ENCODE data around the gene RESF1. TPM values are rescaled to one million over a fixed set of nuclear protein-coding genes. Genes with fewer than 3 reads are reported as not detected.
A peak's percentile ranks its signal among the peaks of the same experiment; 100 is the strongest.
"Not testable (repeated sequence)": the region's sequence is repeated elsewhere in the genome, so short reads cannot be mapped to it uniquely, and the experiment has no call there.

Gene RESF1, protein sequence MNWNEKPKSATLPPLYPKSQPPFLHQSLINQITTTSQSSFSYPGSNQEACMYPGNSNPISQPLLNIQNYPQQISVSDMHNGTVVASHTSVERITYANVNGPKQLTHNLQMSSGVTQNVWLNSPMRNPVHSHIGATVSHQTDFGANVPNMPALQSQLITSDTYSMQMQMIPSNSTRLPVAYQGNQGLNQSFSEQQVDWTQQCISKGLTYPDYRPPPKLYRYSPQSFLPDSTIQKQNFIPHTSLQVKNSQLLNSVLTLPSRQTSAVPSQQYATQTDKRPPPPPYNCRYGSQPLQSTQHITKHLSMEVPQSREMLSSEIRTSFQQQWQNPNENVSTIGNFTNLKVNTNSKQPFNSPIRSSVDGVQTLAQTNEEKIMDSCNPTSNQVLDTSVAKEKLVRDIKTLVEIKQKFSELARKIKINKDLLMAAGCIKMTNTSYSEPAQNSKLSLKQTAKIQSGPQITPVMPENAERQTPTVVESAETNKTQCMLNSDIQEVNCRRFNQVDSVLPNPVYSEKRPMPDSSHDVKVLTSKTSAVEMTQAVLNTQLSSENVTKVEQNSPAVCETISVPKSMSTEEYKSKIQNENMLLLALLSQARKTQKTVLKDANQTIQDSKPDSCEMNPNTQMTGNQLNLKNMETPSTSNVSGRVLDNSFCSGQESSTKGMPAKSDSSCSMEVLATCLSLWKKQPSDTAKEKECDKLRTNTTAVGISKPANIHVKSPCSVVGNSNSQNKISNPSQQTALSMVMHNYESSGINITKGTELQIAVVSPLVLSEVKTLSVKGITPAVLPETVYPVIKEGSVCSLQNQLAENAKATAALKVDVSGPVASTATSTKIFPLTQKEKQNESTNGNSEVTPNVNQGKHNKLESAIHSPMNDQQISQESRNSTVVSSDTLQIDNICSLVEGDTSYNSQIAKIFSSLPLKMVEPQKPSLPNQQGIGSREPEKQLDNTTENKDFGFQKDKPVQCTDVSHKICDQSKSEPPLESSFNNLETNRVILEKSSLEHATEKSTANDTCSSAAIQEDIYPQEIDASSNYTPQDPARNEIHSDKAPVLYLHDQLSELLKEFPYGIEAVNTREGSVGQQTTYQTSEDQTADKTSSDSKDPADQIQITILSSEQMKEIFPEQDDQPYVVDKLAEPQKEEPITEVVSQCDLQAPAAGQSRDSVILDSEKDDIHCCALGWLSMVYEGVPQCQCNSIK (N-terminal part only)
- 16.3 and 21.0 TPM in 2 replicates for total RNA-seq (2014; rRNA removed; shearing (Covaris generic))

DNA sequence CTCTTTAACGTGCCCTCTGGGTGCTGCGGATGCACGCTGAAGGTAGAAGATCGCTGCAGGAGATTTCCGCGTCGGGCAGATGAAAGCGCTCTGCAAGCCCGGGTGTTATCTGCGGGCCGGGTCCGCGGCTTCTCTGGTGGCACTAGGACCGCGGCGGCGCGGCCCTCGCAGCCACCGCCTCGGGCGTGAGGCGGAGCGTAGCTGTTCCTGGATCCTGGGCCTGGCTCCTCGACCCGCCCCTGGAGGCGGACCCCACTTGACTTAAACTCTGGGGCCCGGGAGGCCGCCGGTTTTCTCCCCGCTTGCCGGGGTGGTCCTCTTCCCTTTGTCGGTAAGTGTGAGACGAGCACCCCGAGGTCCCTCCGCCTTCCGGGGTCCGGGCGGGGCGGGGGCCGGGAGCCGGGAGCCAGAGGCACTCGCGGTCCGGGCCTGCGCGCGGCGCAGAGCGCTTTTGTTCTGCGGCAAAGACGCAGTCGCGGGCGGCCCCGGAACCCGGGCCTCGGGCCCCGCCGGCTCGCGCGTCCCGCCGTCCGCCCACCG, at the start of gene RESF1:
Gene RESF1 (plus strand): TSS at position 255 of the 540 bp plus-strand sequence. CDS start 21,541 bp downstream, outside the sequence.
- peaks cover 12% of the 10 kb centered on the region for H3K4me1 ChIP-seq (replicated peaks)
- H3K27ac ChIP-seq, result peak within 1 kb of the TSS; percentile 35
- peaks cover 25% of the 10 kb centered on the region for H3K36me3 ChIP-seq
- H3K4me3 ChIP-seq, result peak within 1 kb of the TSS; percentile 75
- H3K9me3 ChIP-seq (replicated peaks), result no peaks in the 10 kb centered on the region
- DNase-seq (ENCODE audit: low read depth in 1 of 2, low spot score in 2 of 2), result peak; percentile 80 to 90
- H3K27me3 ChIP-seq (replicated peaks), result no peaks in the 10 kb centered on the region

DNA sequence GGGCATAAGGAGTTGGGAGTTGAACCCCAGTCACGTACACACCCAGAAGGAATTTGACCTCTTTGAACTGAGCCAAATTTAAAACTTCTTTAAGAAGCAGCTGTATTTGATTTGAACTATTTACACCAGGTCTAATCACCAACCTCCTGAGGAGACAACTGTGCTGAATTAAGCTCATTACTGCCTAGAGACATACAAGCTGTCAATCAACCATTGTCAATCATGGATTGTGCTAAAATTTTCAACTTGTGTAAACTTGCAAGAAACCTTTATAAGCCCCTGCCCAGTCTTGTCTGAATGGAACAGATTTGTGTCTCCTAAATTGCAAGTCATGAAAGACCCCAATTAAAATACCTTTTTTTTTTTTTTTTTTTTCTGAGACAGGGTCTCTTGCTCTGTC, 44.3 kb upstream of the RESF1 start:
- H3K4me3 ChIP-seq, result no peak overlapping the region
- DNase-seq (ENCODE audit: low read depth in 1 of 2, low spot score in 2 of 2), result no peak
- no peaks in the 10 kb centered on the region for H3K27me3 ChIP-seq (replicated peaks)
- no peaks in the 10 kb centered on the region for H3K36me3 ChIP-seq
- H3K4me1 ChIP-seq (replicated peaks), result no peaks in the 10 kb centered on the region
- no peak overlapping the region for H3K27ac ChIP-seq
- no peaks in the 10 kb centered on the region for H3K9me3 ChIP-seq (replicated peaks)

DNA sequence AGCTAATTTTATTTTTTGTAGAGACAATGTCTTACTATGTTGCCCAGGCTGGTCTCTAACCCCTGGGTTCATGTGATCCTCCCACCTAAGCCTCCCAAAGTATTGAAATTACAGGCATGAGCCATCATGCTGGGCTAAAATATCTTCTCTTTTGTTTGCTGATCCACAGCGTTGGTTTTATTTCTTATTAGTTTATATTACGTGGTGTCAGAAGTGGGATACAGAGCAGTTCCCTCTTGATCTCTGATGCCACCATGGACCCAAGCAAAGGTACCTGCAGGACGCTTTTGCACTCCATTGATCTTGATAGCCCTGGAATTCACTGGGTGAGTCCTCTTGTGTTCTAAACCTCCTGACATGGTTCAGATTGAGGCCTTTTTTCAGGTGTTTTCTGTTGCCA, 43.8 kb upstream of the RESF1 start:
- Histone ChIP-seq H3K36me3 (no peaks in the 10 kb centered on the region), H3K9me3 (replicated peaks) (no peaks in the 10 kb centered on the region), H3K27ac (no peak overlapping the region), H3K27me3 (replicated peaks) (no peaks in the 10 kb centered on the region), H3K4me1 (replicated peaks) (no peaks in the 10 kb centered on the region), H3K4me3 (no peak overlapping the region)
- DNase-seq (ENCODE audit: low read depth in 1 of 2, low spot score in 2 of 2), result no peak

DNA sequence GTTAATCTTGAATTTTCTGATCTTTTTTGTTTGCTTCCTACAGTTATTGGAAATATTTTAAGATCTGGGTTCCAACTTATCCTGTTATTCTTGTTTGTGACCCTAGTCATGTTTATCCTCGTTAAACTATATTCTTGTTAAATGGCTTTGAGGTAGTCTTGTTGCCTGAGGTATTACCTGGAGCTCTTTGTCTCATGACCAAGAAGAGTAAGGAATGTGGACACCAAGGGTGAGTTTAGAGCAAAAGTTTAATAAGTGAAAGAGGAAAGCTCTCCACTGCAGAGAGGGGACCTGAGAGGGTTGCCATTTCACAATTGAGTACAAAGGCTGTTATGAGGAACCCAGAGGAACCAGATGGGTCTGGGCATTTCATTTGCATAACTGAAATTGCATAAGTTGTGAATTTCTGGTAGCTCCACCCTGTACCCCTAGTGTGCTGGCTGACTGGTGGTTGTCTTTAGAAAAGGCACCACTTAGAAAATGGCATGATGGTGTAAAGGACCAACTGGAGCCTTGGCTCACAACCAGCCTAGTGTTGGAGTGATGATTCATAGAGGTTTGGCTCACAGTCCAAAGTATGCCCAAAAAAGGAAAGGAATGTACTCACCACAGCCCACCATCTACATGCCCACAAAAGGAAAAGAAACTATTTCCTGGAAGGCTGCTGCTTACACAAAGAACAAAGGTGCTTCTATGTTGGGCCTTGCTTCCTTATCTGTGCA, 36.7 kb upstream of the RESF1 start:
- H3K27me3 ChIP-seq (replicated peaks), result no peaks in the 10 kb centered on the region
- no peaks in the 10 kb centered on the region; the same call in 1 of the 2 replicates for H3K4me1 ChIP-seq (replicated peaks)
- H3K36me3 ChIP-seq, result no peaks in the 10 kb centered on the region
- no peak overlapping the region for H3K4me3 ChIP-seq
- DNase-seq (ENCODE audit: low read depth in 1 of 2, low spot score in 2 of 2), result peak in 1 of 2 experiments; percentile 10
- peaks cover 14% of the 10 kb centered on the region for H3K9me3 ChIP-seq (replicated peaks)
- no peak overlapping the region for H3K27ac ChIP-seq

DNA sequence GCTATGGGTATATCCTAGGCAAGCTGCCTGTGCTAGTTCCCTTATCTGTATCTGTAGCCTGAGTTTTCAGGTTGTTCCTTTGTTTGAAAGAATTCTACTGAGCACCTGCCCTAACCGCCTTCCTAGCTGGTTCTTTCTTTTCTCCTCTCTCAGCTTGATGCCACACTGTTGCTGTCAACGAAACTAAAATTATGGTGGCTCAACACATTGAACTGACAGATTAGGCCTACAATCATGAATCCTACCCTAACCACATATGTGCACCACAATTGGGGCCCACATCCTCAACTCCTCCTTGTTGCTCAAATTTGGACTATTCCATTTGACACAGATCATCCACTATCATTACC, 36.2 kb upstream of the RESF1 start:
- no peak overlapping the region for H3K4me3 ChIP-seq
- no peak for DNase-seq (ENCODE audit: low read depth in 1 of 2, low spot score in 2 of 2)
- H3K36me3 ChIP-seq, result no peaks in the 10 kb centered on the region
- H3K9me3 ChIP-seq (replicated peaks), result peaks cover 14% of the 10 kb centered on the region
- H3K4me1 ChIP-seq (replicated peaks), result no peaks in the 10 kb centered on the region; the same call in 1 of the 2 replicates
- no peak overlapping the region for H3K27ac ChIP-seq
- no peaks in the 10 kb centered on the region for H3K27me3 ChIP-seq (replicated peaks)

DNA sequence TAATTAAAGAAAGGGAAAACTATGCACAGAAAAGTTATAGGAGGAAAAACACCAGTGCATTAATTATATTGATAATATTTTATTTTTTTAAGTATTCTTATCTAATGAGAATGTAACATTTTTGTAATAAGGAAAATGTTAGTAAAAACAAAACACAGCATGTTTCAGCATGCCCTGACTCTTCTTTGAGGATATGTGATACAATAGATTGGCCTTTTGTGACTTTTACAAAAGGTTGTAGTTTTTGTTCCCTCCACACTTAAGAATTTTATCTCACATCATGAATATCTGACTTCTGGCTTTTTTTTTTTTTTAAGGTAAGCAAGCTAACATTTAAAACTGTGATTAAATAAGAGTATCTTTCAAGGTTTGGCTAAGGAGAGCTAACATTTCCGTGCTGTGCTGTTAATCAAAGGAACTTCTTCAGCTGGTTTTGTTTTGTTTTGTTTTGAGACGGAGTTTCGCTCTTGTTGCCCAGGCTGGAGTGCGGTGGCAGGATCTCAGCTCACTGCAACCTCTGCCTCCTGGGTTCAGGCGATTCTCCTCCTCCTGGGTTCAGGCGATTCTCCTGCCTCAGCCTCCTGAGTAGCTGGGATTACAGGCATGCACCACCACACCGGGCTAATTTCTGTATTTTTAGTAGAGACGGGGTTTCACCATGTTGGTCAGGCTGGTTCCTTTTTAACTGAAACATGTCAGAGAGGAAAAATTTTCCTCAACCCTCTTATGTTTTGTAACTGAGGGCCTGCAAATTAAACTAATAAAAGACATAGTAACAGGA, 30.8 kb upstream of the RESF1 start:
- Histone ChIP-seq H3K4me1 (replicated peaks) (no peaks in the 10 kb centered on the region), H3K27me3 (replicated peaks) (no peaks in the 10 kb centered on the region), H3K9me3 (replicated peaks) (no peaks in the 10 kb centered on the region; the same call in none of the 2 replicates), H3K27ac (no peak overlapping the region), H3K4me3 (no peak overlapping the region), H3K36me3 (no peaks in the 10 kb centered on the region)
- no peak for DNase-seq (ENCODE audit: low read depth in 1 of 2, low spot score in 2 of 2)

DNA sequence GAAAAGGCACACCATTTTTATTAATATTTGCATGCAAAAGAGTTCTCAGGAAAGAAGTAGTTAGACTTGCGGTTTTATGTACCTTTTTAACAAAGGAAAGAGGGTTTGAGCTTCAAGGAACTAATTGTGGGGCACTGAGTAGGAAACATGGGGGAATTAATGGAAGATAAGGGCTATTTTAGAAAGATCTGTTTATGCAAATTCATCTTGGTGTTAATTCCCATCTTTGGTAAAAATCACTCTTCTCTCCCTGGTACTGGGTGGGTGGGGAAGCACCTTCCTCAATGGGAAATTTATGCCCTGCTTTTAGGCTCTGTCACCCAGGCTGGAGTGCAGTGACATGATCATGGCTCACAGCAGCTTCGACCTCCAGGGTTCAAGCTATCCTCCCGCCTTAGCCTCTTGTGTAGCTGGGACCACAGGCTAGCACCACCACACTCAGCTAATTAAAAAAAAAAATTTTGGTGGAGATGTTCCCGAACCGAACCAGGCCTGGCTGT, 30.1 kb upstream of the RESF1 start:
- Histone ChIP-seq H3K27me3 (replicated peaks) (no peaks in the 10 kb centered on the region), H3K36me3 (no peaks in the 10 kb centered on the region), H3K4me1 (replicated peaks) (no peaks in the 10 kb centered on the region), H3K4me3 (no peak overlapping the region), H3K27ac (no peak overlapping the region), H3K9me3 (replicated peaks) (no peaks in the 10 kb centered on the region; the same call in none of the 2 replicates)
- DNase-seq (ENCODE audit: low read depth in 1 of 2, low spot score in 2 of 2), result no peak

DNA sequence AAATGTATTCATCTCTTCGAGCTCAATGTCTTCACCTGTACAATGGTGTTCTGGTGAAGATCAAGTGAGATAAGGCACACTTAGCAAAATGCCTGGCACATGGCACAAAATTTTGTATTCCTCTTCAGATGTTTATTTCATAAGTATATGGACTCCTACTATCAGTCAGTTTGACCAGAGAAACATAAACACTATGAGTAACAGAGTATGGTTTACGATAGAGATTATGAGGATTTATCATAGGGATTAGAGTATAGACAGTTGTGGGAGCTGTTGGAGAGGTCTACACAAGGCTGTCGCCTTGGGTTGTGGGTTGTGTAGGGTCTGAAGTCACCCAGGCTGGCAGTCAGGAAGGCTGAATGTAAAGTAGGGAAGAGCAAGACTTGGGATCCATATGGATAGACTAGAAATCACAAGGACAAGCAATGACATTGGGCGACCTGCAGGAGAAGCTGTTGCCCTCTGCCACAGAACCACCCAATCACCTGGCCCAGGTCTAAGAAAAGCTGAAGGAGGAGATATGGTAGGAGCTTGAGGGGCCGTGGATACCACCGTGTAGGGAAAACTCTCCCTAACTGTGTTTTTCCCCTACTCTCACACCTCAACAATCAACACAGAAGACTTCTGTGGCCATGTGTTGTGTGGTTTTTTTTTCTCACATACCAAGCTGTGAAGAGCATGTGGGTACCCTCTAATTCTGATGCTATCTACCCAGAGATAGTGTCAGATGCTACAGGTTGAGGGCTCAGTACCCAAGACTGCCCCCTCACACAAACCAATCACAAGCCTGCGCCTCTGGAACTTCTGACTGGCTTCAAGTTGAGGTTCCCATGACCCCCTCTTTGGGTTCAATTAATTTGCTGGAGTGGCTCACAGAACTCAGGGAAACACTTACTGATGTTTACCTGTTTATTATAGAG, 27.2 kb upstream of the RESF1 start:
- H3K36me3 ChIP-seq, result no peaks in the 10 kb centered on the region
- no peak for DNase-seq (ENCODE audit: low read depth in 1 of 2, low spot score in 2 of 2)
- H3K27me3 ChIP-seq (replicated peaks), result no peaks in the 10 kb centered on the region
- no peak overlapping the region for H3K27ac ChIP-seq
- no peaks in the 10 kb centered on the region; the same call in 1 of the 2 replicates for H3K9me3 ChIP-seq (replicated peaks)
- no peak overlapping the region for H3K4me3 ChIP-seq
- no peaks in the 10 kb centered on the region for H3K4me1 ChIP-seq (replicated peaks)

DNA sequence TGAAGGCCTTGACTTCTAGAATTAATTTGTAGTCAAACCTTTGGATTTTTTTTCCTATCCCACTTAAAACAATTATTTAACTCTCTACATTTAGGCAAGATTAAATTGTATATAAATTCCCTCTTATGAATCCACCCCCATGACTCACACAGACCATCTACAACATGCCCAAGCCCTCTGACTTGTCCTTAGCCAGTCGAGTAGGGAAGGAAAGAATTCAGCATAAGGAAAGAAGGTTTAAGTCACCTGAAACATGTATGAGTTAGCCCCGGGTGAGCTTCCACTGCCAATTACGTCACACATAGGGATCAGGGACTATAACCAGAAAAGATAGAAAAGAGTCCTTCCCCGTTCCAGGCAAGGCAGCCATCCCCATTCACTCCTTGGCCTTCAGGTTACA, 14.9 kb upstream of the RESF1 start:
- Histone ChIP-seq H3K36me3 (no peaks in the 10 kb centered on the region), H3K27ac (no peak overlapping the region), H3K4me1 (replicated peaks) (no peaks in the 10 kb centered on the region), H3K27me3 (replicated peaks) (no peaks in the 10 kb centered on the region), H3K4me3 (no peak overlapping the region), H3K9me3 (replicated peaks) (no peaks in the 10 kb centered on the region)
- no peak for DNase-seq (ENCODE audit: low read depth in 1 of 2, low spot score in 2 of 2)

DNA sequence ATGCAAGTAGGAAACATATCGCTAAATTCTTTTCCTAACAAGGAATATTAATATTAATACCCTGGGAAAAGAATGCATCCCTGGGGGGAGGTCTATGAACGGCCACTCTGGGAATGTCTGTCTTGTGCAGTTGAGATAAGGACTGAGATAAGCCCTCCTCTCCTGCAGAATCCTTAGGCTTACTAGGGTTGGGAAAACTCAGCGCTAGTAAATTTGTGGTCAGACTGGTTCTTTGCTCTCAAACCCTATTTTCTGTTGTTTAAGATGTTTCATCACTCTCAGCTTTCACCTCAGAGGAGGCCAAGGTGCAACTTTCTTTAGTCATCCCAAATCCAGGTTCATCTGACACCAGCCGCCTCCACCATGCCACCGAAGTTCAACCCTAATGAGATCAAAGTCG, 11.2 kb upstream of the RESF1 start:
- H3K4me1 ChIP-seq (replicated peaks), result no peaks in the 10 kb centered on the region
- H3K27ac ChIP-seq, result no peak overlapping the region
- H3K9me3 ChIP-seq (replicated peaks), result no peaks in the 10 kb centered on the region
- no peaks in the 10 kb centered on the region for H3K36me3 ChIP-seq
- H3K4me3 ChIP-seq, result no peak overlapping the region
- no peak for DNase-seq (ENCODE audit: low read depth in 1 of 2, low spot score in 2 of 2)
- no peaks in the 10 kb centered on the region for H3K27me3 ChIP-seq (replicated peaks)

DNA sequence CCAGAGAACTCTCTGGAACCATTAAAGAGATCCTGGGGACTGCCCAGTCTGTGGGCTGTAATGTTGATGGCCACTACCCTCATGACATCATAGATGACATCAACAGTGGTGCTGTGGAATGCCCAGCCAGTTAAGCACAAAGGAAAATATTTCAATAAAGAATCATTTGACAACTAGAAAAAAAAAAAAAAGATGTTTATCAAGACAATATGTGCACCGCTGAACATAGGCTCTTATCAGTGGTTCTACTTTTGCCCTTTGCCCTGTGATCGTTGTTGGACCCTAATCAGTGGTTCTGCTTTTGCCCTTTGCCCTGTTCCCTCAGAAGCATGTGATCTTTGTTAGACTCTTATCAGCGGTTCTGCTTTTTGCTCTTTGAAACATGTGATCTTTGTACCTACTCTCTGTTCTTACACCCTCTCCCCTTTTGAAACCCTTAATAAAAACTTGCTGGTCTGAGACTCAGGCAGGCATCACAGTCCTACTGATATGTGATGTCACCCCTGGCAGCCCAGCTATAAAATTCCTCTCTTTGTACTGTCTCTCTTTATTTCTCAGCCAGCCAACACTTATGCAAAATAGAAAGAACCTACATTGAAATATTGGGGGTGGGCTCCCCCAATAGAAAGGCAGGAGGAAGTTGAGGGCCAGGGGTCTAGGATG, 10.4 kb upstream of the RESF1 start:
- not testable (repeated sequence) for H3K27me3 ChIP-seq (replicated peaks); H3K4me3 ChIP-seq; DNase-seq (ENCODE audit: low read depth in 1 of 2, low spot score in 2 of 2); H3K27ac ChIP-seq; H3K36me3 ChIP-seq; H3K4me1 ChIP-seq (replicated peaks); H3K9me3 ChIP-seq (replicated peaks)
